ENCODE data around the gene CLEC2B. TPM values are rescaled to one million over a fixed set of nuclear protein-coding genes. Genes with fewer than 3 reads are reported as not detected.

Gene CLEC2B
- polyA plus RNA-seq, 1 experiment = 2.1 TPM

DNA sequence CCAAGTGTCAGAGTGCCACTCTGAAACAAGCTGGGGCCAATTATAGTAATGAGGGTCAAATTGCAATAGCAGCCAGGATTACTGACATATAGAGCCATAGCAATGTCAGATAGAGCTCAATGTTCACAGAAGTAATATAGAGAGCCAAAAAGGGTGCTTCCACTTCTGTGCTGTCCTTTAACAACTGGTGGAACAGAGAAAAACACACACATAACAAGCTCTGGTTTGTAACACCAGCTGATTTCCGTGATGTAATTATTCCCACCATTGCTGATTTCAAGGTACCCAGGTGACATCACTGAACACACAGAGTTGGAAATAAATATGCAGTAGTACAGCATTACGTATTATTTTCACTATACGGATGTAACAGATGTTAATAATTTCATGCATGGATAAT is 3.0 kb upstream of the CLEC2B start:
- no peak for DNase-seq (ENCODE audit: low read depth, low spot score)
- POLR2A ChIA-PET = no interaction called here
- Histone ChIP-seq H3K9me3 (ENCODE audit: control insufficient read depth, insufficient read depth, low read length) (no peaks in the 10 kb centered on the region), H3K27me3 (ENCODE audit: control insufficient read depth, insufficient read depth, low read length) (no peaks in the 10 kb centered on the region), H3K4me3 (ENCODE audit: low read depth, low read length) (no peak overlapping the region), H3K27ac (ENCODE audit: low read depth, low read length) (no peak overlapping the region)
- CTCF ChIA-PET = interaction anchor here (2.6 kb wide), 1 partner anchor 121 kb away, joined by 20 read pairs; no protein-coding TSS in a partner anchor
- TF ChIP-seq, protein P1, sequence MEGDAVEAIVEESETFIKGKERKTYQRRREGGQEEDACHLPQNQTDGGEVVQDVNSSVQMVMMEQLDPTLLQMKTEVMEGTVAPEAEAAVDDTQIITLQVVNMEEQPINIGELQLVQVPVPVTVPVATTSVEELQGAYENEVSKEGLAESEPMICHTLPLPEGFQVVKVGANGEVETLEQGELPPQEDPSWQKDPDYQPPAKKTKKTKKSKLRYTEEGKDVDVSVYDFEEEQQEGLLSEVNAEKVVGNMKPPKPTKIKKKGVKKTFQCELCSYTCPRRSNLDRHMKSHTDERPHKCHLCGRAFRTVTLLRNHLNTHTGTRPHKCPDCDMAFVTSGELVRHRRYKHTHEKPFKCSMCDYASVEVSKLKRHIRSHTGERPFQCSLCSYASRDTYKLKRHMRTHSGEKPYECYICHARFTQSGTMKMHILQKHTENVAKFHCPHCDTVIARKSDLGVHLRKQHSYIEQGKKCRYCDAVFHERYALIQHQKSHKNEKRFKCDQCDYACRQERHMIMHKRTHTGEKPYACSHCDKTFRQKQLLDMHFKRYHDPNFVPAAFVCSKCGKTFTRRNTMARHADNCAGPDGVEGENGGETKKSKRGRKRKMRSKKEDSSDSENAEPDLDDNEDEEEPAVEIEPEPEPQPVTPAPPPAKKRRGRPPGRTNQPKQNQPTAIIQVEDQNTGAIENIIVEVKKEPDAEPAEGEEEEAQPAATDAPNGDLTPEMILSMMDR (IDR thresholded peaks at IDR 0.05; ENCODE audit: low read depth, low read length) = no peak

DNA sequence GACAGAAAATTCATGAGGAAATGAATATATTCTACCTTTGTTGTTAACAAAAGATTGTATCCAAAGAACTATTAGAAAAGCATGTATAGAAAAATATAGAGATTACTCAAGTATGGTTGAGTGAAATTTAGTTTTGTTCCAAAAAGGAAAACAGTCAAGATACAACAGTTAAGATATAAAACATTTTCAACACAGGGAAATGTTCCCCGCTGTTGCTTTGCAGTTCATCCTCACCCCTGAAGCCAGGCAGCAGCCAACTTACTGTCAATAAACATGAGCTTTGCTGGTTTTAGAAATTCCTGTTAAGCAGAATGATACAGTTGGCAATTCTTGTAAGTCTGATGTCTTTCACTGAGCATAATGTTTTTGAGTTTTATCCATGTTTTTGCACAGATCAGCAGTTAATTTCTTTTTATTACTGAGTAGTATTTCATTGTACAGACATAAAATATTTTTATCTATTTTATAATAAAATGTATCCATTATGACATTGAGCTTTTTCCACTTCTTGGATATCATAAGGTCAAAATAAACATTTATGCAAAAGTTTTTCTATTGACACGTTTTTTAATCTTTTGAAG is 1.2 kb upstream of the CLEC2B start:
- TF ChIP-seq, protein P1 (IDR thresholded peaks at IDR 0.05; ENCODE audit: low read depth, low read length) = no peak
- ChIA-PET POLR2A (no interaction called here), CTCF (interaction anchor here (0.7 to 2.6 kb wide), 3 partner anchors 36 to 119 kb away, joined by 3 to 20 read pairs (median 3); no protein-coding TSS in a partner anchor)
- no peak overlapping the region for H3K27ac ChIP-seq (ENCODE audit: low read depth, low read length)
- no peak for DNase-seq (ENCODE audit: low read depth, low spot score)
- no peaks in the 10 kb centered on the region for H3K27me3 ChIP-seq (ENCODE audit: control insufficient read depth, insufficient read depth, low read length)
- no peaks in the 10 kb centered on the region for H3K9me3 ChIP-seq (ENCODE audit: control insufficient read depth, insufficient read depth, low read length)
- H3K4me3 ChIP-seq (ENCODE audit: low read depth, low read length) = peak overlapping the region; percentile 54; the same call in 1 of the 2 replicates

DNA sequence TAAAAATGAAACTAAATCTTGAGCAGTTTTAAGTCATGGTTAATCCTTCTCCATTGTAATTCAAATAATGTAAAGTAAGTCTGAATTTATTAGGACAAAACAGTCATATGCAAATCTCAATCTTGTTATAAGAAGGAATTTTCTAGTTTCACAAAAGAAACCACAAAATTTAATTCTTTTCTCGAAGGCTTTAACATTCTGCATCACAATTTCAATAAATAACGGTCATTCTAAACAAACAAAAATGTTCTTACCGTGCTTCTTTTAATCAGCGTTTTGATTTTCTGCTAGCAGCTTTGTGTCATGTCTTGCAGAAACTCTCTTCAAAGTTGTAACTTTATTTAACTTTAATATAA is 225 bp downstream of the CLEC2B start:
- no peak for DNase-seq (ENCODE audit: low read depth, low spot score)
- Histone ChIP-seq H3K27ac (ENCODE audit: low read depth, low read length) (no peak overlapping the region), H3K27me3 (ENCODE audit: control insufficient read depth, insufficient read depth, low read length) (no peaks in the 10 kb centered on the region), H3K9me3 (ENCODE audit: control insufficient read depth, insufficient read depth, low read length) (no peaks in the 10 kb centered on the region), H3K4me3 (ENCODE audit: low read depth, low read length) (peak overlapping the region; percentile 39)
- ChIA-PET CTCF (interaction anchor here (1.9 kb wide), 1 partner anchor 118 kb away, joined by 11 read pairs; no protein-coding TSS in a partner anchor), POLR2A (no interaction called here)
- TF ChIP-seq, protein P1 (IDR thresholded peaks at IDR 0.05; ENCODE audit: low read depth, low read length) = no peak

DNA sequence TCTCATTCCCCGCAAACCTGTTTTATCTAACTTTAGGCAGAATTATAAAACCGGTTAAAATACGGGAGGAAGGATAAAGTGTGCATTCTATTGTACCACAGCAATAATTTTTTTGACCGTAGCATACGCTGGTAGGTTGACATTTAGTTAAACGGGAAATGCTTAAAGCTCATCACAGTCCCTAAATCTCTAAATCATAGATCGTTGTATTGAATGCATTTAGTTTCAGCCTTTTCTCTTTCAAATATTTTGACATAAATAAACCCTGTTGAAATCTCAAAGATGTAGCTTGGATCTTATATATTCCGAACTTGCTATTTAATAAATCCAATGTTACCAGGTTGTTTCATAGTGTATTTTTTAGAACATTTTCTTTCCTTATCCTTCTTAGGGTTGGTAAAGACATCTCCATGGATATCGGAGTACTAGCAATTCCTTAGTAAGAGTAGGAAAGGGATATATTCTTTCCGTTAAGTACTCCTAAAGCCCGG is 798 bp downstream of the CLEC2B start:
- TF ChIP-seq, protein P1 (IDR thresholded peaks at IDR 0.05; ENCODE audit: low read depth, low read length) = no peak
- DNase-seq (ENCODE audit: low read depth, low spot score) = no peak
- CTCF ChIA-PET = interaction anchor here (0.6 to 1.9 kb wide), 4 partner anchors 117 to 1823 kb away, joined by 3 to 11 read pairs (median 4); no protein-coding TSS in a partner anchor
- no peaks in the 10 kb centered on the region for H3K9me3 ChIP-seq (ENCODE audit: control insufficient read depth, insufficient read depth, low read length)
- no peak overlapping the region for H3K4me3 ChIP-seq (ENCODE audit: low read depth, low read length)
- no peaks in the 10 kb centered on the region for H3K27me3 ChIP-seq (ENCODE audit: control insufficient read depth, insufficient read depth, low read length)
- POLR2A ChIA-PET = no interaction called here
- no peak overlapping the region for H3K27ac ChIP-seq (ENCODE audit: low read depth, low read length)

DNA sequence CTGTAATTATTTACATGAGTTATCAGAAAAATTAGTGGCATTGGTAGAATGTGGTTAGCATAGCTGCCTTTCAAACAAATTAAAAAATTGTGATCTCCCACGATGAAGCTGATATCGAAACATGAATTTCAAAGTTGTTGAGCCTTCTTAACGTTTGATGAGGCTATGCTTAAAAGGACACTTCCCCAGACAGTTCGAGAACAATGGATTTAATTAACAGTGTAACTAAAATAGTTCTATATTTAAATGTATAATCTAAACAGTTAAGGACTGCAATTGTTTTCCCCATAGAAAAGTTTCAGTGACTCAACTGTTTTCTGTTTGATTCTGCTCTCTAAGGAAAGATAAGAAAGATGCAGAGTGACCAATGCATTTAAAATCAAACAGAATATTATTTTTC is 1.6 kb downstream of the CLEC2B start:
- POLR2A ChIA-PET = no interaction called here
- Histone ChIP-seq H3K4me3 (ENCODE audit: low read depth, low read length) (no peak overlapping the region), H3K9me3 (ENCODE audit: control insufficient read depth, insufficient read depth, low read length) (no peaks in the 10 kb centered on the region), H3K27ac (ENCODE audit: low read depth, low read length) (no peak overlapping the region), H3K27me3 (ENCODE audit: control insufficient read depth, insufficient read depth, low read length) (no peaks in the 10 kb centered on the region)
- no peak for DNase-seq (ENCODE audit: low read depth, low spot score)
- CTCF ChIA-PET = interaction anchor here (0.9 to 1.5 kb wide), 3 partner anchors 117 to 368 kb away, joined by 3 to 5 read pairs (median 3); no protein-coding TSS in a partner anchor
- TF ChIP-seq, protein P1 (IDR thresholded peaks at IDR 0.05; ENCODE audit: low read depth, low read length) = no peak

Measured in AG04450 (cell line).